Astrocyte (in vitro differentiated cells and primary cell): ENCODE measurements around the gene TTC22.

Source experiments
- EZH2 ChIP-seq: IDR thresholded peaks from 2 replicates; pipeline ENCODE4 v1.6.1; 2012; ENCODE audit warnings: mild to moderate bottlenecking, low read length, inconsistent platforms; ENCODE audit not compliant: insufficient read depth
- TF ChIP-seq, protein P1 (sequence below): IDR thresholded peaks from 2 replicates; pipeline ENCODE4 v1.5.1; 2011; ENCODE audit warnings: low read depth, mild to moderate bottlenecking, inconsistent platforms, low read length, moderate library complexity; ENCODE audit not compliant: insufficient read depth

DNA sequence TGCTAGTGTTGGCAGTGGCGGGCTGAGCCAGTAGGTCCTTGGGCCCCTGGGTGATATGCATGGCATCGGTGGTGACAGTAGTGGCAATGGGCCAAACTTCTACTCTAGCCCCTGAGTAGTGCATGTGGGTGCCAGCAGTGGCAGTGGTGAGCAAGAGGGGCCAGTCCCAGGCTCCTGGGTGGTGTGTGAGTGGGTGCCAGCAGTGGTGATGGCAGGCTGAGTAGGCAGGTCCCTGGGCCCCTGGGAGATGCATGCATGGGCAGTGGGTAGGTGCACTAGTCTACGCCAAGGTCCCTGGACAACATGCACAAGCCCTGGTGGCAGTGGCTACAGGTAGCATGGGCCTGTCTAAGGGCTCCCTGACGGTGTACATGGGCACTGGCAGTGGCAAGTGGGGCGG is 24.6 kb upstream of the TTC22 start:
- TF ChIP-seq, protein P1, sequence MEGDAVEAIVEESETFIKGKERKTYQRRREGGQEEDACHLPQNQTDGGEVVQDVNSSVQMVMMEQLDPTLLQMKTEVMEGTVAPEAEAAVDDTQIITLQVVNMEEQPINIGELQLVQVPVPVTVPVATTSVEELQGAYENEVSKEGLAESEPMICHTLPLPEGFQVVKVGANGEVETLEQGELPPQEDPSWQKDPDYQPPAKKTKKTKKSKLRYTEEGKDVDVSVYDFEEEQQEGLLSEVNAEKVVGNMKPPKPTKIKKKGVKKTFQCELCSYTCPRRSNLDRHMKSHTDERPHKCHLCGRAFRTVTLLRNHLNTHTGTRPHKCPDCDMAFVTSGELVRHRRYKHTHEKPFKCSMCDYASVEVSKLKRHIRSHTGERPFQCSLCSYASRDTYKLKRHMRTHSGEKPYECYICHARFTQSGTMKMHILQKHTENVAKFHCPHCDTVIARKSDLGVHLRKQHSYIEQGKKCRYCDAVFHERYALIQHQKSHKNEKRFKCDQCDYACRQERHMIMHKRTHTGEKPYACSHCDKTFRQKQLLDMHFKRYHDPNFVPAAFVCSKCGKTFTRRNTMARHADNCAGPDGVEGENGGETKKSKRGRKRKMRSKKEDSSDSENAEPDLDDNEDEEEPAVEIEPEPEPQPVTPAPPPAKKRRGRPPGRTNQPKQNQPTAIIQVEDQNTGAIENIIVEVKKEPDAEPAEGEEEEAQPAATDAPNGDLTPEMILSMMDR, result no peak
- TF ChIP-seq EZH2, result no peak
